Nephron progenitor cell (in vitro differentiated cells): ENCODE results near the gene CHRND.

Experiments used
- DNase-seq: peaks from one replicate; pipeline ENCODE4 v3.0.0; 2021
- H3K27ac Mint-ChIP-seq: 2 replicates; pipeline ENCODE4 v1.8.0; 2021; ENCODE audit warnings: mild to moderate bottlenecking, moderate library complexity, mixed read lengths
- H3K27me3 Mint-ChIP-seq: 2 replicates; pipeline ENCODE4 v1.8.0; 2021; ENCODE audit warnings: mild to moderate bottlenecking, low read depth, mixed read lengths; ENCODE audit not compliant: poor library complexity
- H3K36me3 Mint-ChIP-seq: 2 replicates; pipeline ENCODE4 v1.8.0; 2021; ENCODE audit warnings: low read depth, mixed read lengths
- H3K4me1 Mint-ChIP-seq: 2 replicates; pipeline ENCODE4 v1.8.0; 2021; ENCODE audit warnings: mixed read lengths
- H3K4me3 Mint-ChIP-seq: 2 replicates; pipeline ENCODE4 v1.8.0; 2021; ENCODE audit warnings: mild to moderate bottlenecking, moderate library complexity, mixed read lengths
- H3K9me3 Mint-ChIP-seq: 2 replicates; pipeline ENCODE4 v1.8.0; 2021; ENCODE audit warnings: mild to moderate bottlenecking, moderate library complexity, mixed read lengths
- CTCF ChIP-seq: fragments of 200-600 bp; sonication (generic); IDR thresholded peaks from 2 replicates; pipeline ENCODE4 v1.5.0; 2021; ENCODE audit warnings: antibody characterized with exemption

Gene CHRND

GRCh38 chr2:232492236-232492848 is 33.6 kb upstream of the CHRND start:
- no peak overlapping the region for H3K4me3 Mint-ChIP-seq

GRCh38 chr2:232492963-232493700 is 32.8 kb upstream of the CHRND start:
- TF ChIP-seq CTCF = no peak
- no peak for DNase-seq
- no peaks in the 10 kb centered on the region for H3K9me3 Mint-ChIP-seq
- H3K27ac Mint-ChIP-seq = peak overlapping the region; percentile 34
- peaks cover 59% of the 10 kb centered on the region for H3K27me3 Mint-ChIP-seq
- H3K4me3 Mint-ChIP-seq = no peak overlapping the region
- no peaks in the 10 kb centered on the region for H3K36me3 Mint-ChIP-seq
- peaks cover 61% of the 10 kb centered on the region for H3K4me1 Mint-ChIP-seq

More at GRCh38 chr2:232492236-232492848, 33.6 kb upstream of the CHRND start:
- no peak for DNase-seq
- peak overlapping the region; percentile 34 for H3K27ac Mint-ChIP-seq
- no peaks in the 10 kb centered on the region for H3K9me3 Mint-ChIP-seq
- no peaks in the 10 kb centered on the region for H3K36me3 Mint-ChIP-seq
- peaks cover 54% of the 10 kb centered on the region for H3K4me1 Mint-ChIP-seq
- no peak for TF ChIP-seq CTCF
- peaks cover 57% of the 10 kb centered on the region for H3K27me3 Mint-ChIP-seq

- peaks cover 64% of the 10 kb centered on the region for H3K4me1 Mint-ChIP-seq
- no peaks in the 10 kb centered on the region for H3K9me3 Mint-ChIP-seq
- H3K27me3 Mint-ChIP-seq = peaks cover 57% of the 10 kb centered on the region
- H3K27ac Mint-ChIP-seq = no peak overlapping the region
- no peak for DNase-seq
- H3K36me3 Mint-ChIP-seq = no peaks in the 10 kb centered on the region
- H3K4me3 Mint-ChIP-seq = no peak overlapping the region
- no peak for TF ChIP-seq CTCF
Measured at GRCh38 chr2:232493701-232494474, 32.1 kb upstream of the CHRND start.

- no peak overlapping the region for H3K27ac Mint-ChIP-seq
- no peak overlapping the region for H3K4me3 Mint-ChIP-seq
- TF ChIP-seq CTCF = no peak
- H3K9me3 Mint-ChIP-seq = no peaks in the 10 kb centered on the region
- H3K4me1 Mint-ChIP-seq = peaks cover 64% of the 10 kb centered on the region
- no peak for DNase-seq
- H3K36me3 Mint-ChIP-seq = no peaks in the 10 kb centered on the region
- peaks cover 57% of the 10 kb centered on the region for H3K27me3 Mint-ChIP-seq
Measured at GRCh38 chr2:232494542-232494941, 31.4 kb upstream of the CHRND start.

GRCh38 chr2:232495292-232495691 is 30.7 kb upstream of the CHRND start:
- no peak for DNase-seq
- no peaks in the 10 kb centered on the region for H3K36me3 Mint-ChIP-seq
- H3K4me1 Mint-ChIP-seq = peaks cover 68% of the 10 kb centered on the region
- H3K27ac Mint-ChIP-seq = no peak overlapping the region
- H3K27me3 Mint-ChIP-seq = peaks cover 57% of the 10 kb centered on the region
- no peak for TF ChIP-seq CTCF
- H3K9me3 Mint-ChIP-seq = no peaks in the 10 kb centered on the region
- no peak overlapping the region for H3K4me3 Mint-ChIP-seq
